ENCODE data around the gene RABAC1. TPM values are rescaled to one million over a fixed set of nuclear protein-coding genes. Genes with fewer than 3 reads are reported as not detected.

Gene RABAC1
- total RNA-seq, 1 experiment from 2014 or later = 198 TPM

- DNase-seq (ENCODE audit: low spot score) = no peak
- in situ Hi-C loops (cut with HindIII; ENCODE audit: low sequenced_read_pairs) = no loop called here
Measured at GRCh38 chr19:41933693-41934426, 25.3 kb downstream of the RABAC1 start.

- in situ Hi-C loops (cut with HindIII; ENCODE audit: low sequenced_read_pairs) = no loop called here
Measured at GRCh38 chr19:41932720-41933332, 26.3 kb downstream of the RABAC1 start.

DNA sequence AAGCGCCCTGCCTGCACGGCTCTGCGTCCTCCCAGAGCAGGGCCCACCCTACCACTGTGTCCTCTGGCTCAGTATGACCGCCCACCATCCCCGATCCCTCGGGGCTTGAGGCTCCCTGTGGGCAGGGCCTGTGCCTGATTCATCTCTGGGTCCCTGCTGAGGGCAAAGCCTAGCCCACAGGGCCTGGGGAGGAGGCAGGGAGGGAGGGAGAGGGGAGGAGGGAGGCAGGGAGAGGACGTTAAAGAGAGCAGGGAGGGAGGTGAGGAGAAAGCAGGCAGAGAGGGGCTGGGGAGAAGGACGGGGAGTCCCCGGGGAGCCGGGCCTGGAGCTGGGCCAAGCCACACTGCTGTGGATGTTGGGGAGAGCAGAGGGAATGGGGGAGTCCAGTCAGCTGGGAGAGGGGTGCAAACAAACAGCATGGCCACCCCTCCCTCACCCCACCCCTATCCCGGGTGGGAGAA is 26.8 kb downstream of the RABAC1 start:
- no peak for DNase-seq (ENCODE audit: low spot score)
- in situ Hi-C loops (cut with HindIII; ENCODE audit: low sequenced_read_pairs) = no loop called here

More at GRCh38 chr19:41932720-41933332, 26.3 kb downstream of the RABAC1 start:
- DNase-seq (ENCODE audit: low spot score) = no peak

- in situ Hi-C loops (cut with HindIII; ENCODE audit: low sequenced_read_pairs) = no loop called here
Measured at GRCh38 chr19:41930926-41931592, 28.1 kb downstream of the RABAC1 start.

GRCh38 chr19:41930322-41930722 is 28.8 kb downstream of the RABAC1 start:
- in situ Hi-C loops (cut with HindIII; ENCODE audit: low sequenced_read_pairs) = no loop called here
- DNase-seq (ENCODE audit: low spot score) = no peak

More at GRCh38 chr19:41930926-41931592, 28.1 kb downstream of the RABAC1 start:
- no peak for DNase-seq (ENCODE audit: low spot score)

DNA sequence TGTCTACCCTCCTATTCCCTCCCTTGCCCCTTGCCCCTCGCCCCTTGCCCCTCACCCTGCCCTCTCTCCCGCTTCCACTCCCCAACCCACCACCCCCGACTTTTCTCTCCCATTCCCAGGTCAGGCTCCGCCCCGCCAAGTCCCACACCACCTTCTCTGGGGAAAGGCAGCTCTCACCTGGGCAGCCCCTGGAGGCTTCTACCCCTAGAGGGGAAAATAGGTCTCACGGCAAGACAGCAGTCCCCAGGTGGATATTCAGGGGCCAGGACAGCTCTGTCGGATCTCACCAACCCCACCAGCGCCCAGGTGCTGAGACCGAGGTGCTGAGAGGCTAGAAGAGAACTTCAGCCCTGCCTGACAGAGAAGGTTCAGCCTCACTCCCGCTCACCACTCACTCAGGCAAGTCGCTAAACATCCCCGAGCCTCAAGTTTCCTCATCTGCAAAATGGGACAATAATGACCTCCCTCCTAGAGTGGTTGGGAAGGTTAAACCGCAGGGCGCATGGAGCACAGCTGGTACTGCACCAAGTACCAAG is 29.5 kb downstream of the RABAC1 start:
- in situ Hi-C loops (cut with HindIII; ENCODE audit: low sequenced_read_pairs) = no loop called here
- no peak for DNase-seq (ENCODE audit: low spot score)

GRCh38 chr19:41928754-41929535 is 30.2 kb downstream of the RABAC1 start:
- no peak for DNase-seq (ENCODE audit: low spot score)
- in situ Hi-C loops (cut with HindIII; ENCODE audit: low sequenced_read_pairs) = no loop called here

- no peak for DNase-seq (ENCODE audit: low spot score)
- in situ Hi-C loops (cut with HindIII; ENCODE audit: low sequenced_read_pairs) = no loop called here
Measured at GRCh38 chr19:41928221-41928683, 30.9 kb downstream of the RABAC1 start, which contains the start of gene ERFL. Gene ERFL, minus strand, starts transcription at chr19:41928449. Its CDS starts 15,530 bp downstream, at chr19:41912919.

- in situ Hi-C loops (cut with HindIII; ENCODE audit: low sequenced_read_pairs) = no loop called here
- DNase-seq (ENCODE audit: low spot score) = no peak
Measured at GRCh38 chr19:41927497-41928192, 31.5 kb downstream of the RABAC1 start.

DNA sequence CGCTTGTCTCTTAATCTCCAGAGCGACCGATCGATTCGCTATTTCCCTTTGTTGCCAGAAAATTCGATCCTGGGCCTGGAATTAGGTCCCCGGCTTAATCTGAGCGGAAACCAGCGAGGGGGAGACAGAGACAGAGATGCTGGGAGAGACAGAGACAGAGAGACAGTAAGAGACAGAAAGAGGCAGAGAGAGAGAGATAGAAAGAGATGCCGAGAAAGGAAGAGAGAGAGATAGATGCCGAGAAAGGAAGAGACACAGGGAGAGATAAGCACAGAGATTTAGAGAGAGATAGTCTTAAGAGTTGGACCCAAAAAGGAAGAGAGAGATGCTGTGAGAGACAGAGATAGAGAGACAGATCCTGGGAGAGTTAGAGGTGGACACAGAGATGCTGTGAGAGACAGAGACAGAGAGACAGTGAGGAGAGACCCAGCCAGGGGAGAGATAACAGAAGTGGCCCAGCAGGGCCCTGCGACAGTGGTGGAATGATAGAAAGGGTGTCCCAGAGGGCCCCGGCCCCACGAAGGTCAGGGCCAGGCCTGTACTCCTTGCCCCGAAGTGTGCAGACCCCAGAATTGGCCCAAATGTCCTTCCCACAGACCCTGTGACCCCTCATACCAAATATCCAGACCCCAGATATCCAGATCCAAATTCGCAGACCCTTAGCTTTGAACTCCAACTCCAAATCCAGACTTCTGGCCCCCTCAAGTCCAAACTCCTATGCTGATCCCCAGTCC is 32.2 kb downstream of the RABAC1 start:
- in situ Hi-C loops (cut with HindIII; ENCODE audit: low sequenced_read_pairs) = no loop called here
- DNase-seq (ENCODE audit: low spot score) = no peak

DNA sequence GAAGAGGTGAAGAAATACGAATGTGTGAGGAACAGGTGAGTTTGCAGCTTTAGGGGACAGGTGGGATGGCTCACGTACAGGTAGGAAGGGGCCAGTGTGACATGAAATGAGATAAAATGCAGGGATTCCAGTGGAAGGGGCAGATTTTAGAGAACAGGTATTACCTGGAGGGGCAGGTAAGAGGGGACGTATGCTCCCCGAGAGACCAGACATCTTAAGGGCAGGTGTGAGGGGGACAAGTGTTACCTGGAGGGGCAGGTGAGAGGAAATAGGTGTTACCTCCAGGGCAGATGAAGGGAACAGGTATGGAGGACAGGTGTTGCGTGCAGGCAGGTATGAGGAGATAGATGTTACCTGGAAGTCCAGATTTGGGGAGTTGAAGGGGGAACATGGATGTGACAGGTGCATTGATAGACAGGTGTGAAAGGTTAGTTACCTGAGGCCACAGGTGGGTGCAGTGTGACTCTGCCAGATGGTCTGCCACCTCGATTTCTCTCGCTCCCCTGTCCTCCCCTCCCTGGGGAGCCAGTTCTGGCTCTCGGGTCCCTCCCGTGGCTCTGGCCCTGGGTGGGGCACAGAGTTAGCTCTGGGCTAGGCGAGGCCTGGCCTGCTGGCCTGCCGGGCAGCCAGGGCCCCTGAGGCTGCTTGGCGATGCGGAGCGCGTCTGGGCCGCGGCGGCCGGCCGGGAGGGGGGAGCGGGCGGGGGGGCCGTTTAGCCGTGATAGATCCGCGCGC is 32.9 kb downstream of the RABAC1 start:
- in situ Hi-C loops (cut with HindIII; ENCODE audit: low sequenced_read_pairs) = no loop called here
- DNase-seq (ENCODE audit: low spot score) = no peak

GRCh38 chr19:41925208-41926003 is 33.7 kb downstream of the RABAC1 start:
- no peak for DNase-seq (ENCODE audit: low spot score)
- in situ Hi-C loops (cut with HindIII; ENCODE audit: low sequenced_read_pairs) = no loop called here

GRCh38 chr19:41924151-41925145 is 34.7 kb downstream of the RABAC1 start:
- no peak for DNase-seq (ENCODE audit: low spot score)
- in situ Hi-C loops (cut with HindIII; ENCODE audit: low sequenced_read_pairs) = no loop called here

GRCh38 chr19:41923045-41923788 is 35.9 kb downstream of the RABAC1 start:
- no peak for DNase-seq (ENCODE audit: low spot score)
- in situ Hi-C loops (cut with HindIII; ENCODE audit: low sequenced_read_pairs) = no loop called here

GRCh38 chr19:41922585-41922984 is 36.5 kb downstream of the RABAC1 start:
- in situ Hi-C loops (cut with HindIII; ENCODE audit: low sequenced_read_pairs) = no loop called here
- DNase-seq (ENCODE audit: low spot score) = no peak

Data from G401 (cell line).